Tibial artery (tissue), 4 donors: Measurements from ENCODE around the gene BRAT1.

Source experiments
- DNase-seq, 2 donors: peaks; one replicate each; pipeline ENCODE4 v3.0.0-alpha.2; 2019
- H3K27ac ChIP-seq, 2 donors: fragments of 200-600 bp; sonication (generic) in 1 of 2; 1 replicate in 1 of 2; 2 replicates in 1 of 2; pipeline ENCODE4 v1.5.1; 2018 to 2019; ENCODE audit warnings: mild to moderate bottlenecking in 1 of 2
- H3K27me3 ChIP-seq, 2 donors: fragments of 200-600 bp; sonication (generic) in 1 of 2; one replicate each; pipeline versions ENCODE4 v1.5.1 to v1.6.0; 2016 to 2019
- H3K36me3 ChIP-seq, 3 donors: fragments of 200-600 bp; sonication (generic) in 2 of 3; one replicate each; pipeline ENCODE4 v1.5.1; 2016 to 2019; ENCODE audit warnings: mild to moderate bottlenecking in 2 of 3
- H3K4me1 ChIP-seq, 4 donors: fragments of 200-600 bp; sonication (generic) in 2 of 4; 1 replicate in 3 of 4; 2 replicates in 1 of 4; pipeline ENCODE4 v1.5.1; 2016 to 2019
- H3K4me3 ChIP-seq, 2 donors: fragments of 200-600 bp; sonication (generic) in 1 of 2; 1 replicate in 1 of 2; 2 replicates in 1 of 2; pipeline ENCODE4 v1.5.1; 2018 to 2019; ENCODE audit warnings: mild to moderate bottlenecking in 2 of 2
- H3K9me3 ChIP-seq, 3 donors: fragments of 200-600 bp; sonication (generic) in 1 of 3; one replicate each; pipeline ENCODE4 v1.5.1; 2016 to 2019
- intact Hi-C: fragments of 100-400 bp; cut with DNase I; formaldehyde crosslinking; loops from one replicate; pipeline ENCODE4 v1.15.0; 2023; ENCODE audit warnings: low total_unique reads
- TF ChIP-seq, protein P1 (sequence below), 2 experiments: fragments of 200-600 bp in 1 of 2; fragments of 450-650 bp in 1 of 2; IDR thresholded peaks; one replicate each; pipeline ENCODE4 v1.5.1; 2017 to 2019; ENCODE audit warnings: antibody characterized with exemption in 2 of 2, mild to moderate bottlenecking in 1 of 2, moderate library complexity in 1 of 2

Gene BRAT1

DNA sequence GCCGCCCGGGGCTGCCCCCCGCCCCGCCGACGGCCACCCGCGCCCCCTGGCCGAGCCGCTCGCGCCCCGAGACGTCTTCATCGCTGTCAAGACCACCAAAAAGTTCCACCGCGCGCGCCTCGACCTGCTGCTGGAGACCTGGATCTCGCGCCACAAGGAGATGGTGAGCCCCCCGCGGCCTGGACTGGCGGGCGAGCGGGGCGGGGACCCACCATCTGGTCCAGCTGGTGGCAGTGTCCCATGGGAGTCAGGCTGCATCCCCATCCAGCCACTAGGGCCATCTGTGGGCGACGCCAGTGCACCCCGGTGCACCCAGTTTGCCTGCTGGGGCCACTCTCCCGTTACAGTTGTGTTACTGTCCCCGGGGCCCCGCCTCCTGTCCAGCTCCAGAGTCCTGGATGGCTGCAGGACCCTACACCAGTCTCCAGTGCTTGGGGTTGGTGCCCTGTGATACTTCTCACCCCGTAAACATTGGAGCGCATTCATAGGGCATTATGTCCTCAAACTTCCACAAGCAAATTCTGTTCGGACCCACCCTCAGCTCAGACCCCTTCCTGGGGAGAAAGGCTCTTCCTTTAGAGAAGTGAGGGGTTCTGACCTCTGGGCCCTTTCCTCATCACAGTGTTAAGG is 35.1 kb downstream of the BRAT1 start:
- Histone ChIP-seq H3K4me3 (peak overlapping the region; percentile 50 to 63), H3K27me3 (peaks cover 0 to 54% of the 10 kb centered on the region in 2 donors), H3K27ac (no peak overlapping the region), H3K9me3 (no peaks in the 10 kb centered on the region), H3K4me1 (peaks cover 0 to 66% (median 34%) of the 10 kb centered on the region in 4 donors), H3K36me3 (no peaks in the 10 kb centered on the region)
- TF ChIP-seq, protein P1, sequence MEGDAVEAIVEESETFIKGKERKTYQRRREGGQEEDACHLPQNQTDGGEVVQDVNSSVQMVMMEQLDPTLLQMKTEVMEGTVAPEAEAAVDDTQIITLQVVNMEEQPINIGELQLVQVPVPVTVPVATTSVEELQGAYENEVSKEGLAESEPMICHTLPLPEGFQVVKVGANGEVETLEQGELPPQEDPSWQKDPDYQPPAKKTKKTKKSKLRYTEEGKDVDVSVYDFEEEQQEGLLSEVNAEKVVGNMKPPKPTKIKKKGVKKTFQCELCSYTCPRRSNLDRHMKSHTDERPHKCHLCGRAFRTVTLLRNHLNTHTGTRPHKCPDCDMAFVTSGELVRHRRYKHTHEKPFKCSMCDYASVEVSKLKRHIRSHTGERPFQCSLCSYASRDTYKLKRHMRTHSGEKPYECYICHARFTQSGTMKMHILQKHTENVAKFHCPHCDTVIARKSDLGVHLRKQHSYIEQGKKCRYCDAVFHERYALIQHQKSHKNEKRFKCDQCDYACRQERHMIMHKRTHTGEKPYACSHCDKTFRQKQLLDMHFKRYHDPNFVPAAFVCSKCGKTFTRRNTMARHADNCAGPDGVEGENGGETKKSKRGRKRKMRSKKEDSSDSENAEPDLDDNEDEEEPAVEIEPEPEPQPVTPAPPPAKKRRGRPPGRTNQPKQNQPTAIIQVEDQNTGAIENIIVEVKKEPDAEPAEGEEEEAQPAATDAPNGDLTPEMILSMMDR (IDR thresholded peaks at IDR 0.05) = no peak
- intact Hi-C loops = loop anchor here (5.0 kb wide), 1 partner anchor 42 kb away; no protein-coding TSS in a partner anchor
- DNase-seq = no peak

DNA sequence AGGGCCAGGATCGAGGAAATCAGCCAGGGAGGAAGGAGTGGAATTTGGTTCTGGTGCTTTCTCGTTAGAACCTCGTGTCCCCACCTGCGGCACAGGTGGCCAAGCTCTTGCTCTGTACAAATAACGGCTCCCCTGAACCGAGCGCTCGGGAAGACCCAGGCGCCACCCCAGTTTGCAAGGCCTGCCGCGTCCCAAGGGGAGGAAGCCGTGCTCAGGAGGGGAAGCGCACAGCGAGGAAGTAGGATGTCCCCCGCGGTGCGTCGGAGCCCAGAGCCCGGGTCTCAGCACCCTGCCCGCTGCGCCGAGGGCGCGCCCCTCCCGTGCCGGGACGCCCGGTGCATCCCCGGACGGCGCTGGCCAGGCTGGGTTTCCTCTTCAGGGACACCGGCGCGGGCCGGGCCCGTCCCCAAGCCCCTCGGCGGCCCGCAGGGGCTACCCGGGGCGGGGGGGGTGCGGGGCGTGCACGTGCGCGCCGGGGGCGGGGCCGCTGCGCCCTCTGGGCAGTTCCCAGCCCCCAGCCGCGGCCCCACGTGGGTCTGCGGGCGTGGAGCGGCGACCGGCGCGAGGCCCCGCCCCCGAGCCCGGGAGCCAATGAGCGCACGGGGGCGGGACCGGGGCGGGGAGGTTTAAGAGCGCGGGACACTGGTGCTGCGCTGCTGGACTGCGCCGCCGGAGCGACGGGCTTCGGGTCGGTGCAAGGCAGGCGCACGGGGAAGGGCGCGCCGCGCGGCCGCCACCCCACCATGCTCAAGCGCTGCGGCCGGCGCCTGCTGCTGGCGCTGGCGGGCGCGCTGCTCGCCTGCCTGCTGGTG is 36.0 kb downstream of the BRAT1 start, which contains the start of gene LFNG:
Gene LFNG (plus strand): TSS at position 656 of the 812 bp plus-strand sequence. CDS start 88 bp downstream, at position 744.
- peaks cover 0 to 57% (median 34%) of the 10 kb centered on the region in 4 donors for H3K4me1 ChIP-seq
- H3K4me3 ChIP-seq = peak within 1 kb of the TSS; percentile 50 to 63
- no peaks in the 10 kb centered on the region for H3K36me3 ChIP-seq
- peaks cover 0 to 45% of the 10 kb centered on the region in 2 donors for H3K27me3 ChIP-seq
- no peak within 1 kb of the TSS for H3K27ac ChIP-seq
- TF ChIP-seq, protein P1 (IDR thresholded peaks at IDR 0.05) = no peak
- DNase-seq = peak; percentile 84 to 90
- H3K9me3 ChIP-seq = no peaks in the 10 kb centered on the region
- intact Hi-C loops = no loop called here

DNA sequence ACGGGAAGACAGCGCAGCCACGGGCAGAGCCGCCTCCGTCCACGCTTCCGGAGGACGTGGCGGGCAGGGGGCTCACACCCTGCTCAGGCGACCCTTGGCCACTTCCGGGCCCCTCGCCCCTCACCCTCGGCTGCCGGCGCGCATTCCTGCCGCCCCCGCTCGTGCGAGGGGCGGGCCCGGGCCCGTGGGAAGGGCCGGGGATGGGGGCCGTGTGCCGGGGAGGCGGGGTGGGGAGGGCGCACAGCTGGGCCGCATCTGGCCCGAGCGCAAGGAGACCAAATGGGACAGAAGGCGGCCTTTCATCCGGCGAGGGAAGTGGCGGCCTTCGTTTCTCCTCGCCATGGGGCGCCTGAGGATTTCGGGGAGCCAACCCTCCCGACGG is 36.6 kb downstream of the BRAT1 start:
- no peak for DNase-seq
- Histone ChIP-seq H3K4me3 (peak overlapping the region; percentile 50 to 63), H3K27me3 (peaks cover 0 to 39% of the 10 kb centered on the region in 2 donors), H3K27ac (no peak overlapping the region), H3K4me1 (peaks cover 0 to 51% (median 30%) of the 10 kb centered on the region in 4 donors), H3K9me3 (no peaks in the 10 kb centered on the region), H3K36me3 (no peaks in the 10 kb centered on the region)
- intact Hi-C loops = no loop called here
- TF ChIP-seq, protein P1 (IDR thresholded peaks at IDR 0.05) = no peak

DNA sequence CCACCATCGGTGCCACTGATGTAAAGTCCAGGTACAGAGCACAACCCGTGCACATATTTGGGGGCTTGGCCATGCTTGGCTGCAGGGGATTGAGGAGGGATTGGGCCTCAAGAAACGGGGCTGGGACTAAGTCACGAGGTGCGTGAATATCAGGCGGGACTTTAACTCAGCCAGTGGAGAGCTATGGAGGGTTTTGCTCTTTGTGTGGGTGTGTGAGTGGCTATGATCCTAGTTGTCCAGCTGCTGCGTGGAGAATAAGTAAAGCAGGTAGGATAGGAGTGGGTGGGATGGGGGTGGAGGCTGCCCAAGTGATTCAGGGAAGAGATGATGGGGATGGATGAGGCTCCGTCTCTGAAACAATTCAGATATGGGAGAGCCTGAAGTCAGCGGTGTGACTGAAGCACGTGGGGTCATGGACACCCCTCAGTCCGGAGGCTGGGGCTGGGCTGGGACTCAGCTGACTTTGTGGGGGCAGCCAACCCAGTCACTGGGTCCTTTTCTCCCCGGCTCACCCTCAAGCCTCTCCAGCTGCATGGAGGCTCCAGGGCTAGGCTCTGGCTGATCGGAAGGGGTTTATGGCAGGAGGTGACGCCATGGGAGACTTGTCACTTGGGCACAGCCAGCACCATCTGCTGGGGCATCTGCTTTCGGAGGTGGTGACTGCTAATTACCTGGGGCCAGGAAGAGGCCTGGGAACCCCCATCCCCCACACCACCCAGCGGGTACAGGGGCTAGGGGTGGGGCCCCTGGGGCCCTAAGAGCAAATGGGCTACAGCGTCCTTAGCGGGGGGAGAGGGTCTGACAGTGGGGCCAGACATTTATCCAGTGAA is 37.4 kb downstream of the BRAT1 start:
- no peak overlapping the region for H3K4me3 ChIP-seq
- H3K27me3 ChIP-seq = peaks cover 0 to 31% of the 10 kb centered on the region in 2 donors
- no peak for DNase-seq
- no peak overlapping the region for H3K27ac ChIP-seq
- no peaks in the 10 kb centered on the region for H3K36me3 ChIP-seq
- H3K4me1 ChIP-seq = peaks cover 0 to 43% (median 26%) of the 10 kb centered on the region in 4 donors
- H3K9me3 ChIP-seq = no peaks in the 10 kb centered on the region
- intact Hi-C loops = no loop called here
- TF ChIP-seq, protein P1 (IDR thresholded peaks at IDR 0.05) = no peak

DNA sequence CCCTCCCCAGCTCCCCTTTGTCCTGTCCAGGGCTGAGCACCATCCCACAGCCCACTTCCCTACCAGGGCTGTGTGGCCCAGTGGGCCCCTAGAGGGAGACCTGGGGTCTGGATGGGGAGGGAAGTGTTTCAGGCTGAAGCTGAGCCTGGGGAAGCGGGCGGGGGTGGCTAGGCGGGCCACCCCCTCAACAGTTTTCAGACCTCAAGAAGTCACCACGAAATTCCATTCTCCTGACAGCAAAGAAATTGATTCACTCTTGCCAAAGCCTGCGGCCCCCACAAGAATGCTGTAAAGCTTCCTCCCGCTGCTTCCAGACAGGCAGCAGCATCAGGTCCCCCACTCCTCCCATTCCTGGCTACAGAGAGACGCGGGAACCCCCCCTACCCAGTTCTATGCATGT is 38.3 kb downstream of the BRAT1 start:
- TF ChIP-seq, protein P1 (IDR thresholded peaks at IDR 0.05) = no peak
- Histone ChIP-seq H3K36me3 (no peaks in the 10 kb centered on the region), H3K4me1 (peaks cover 0 to 41% (median 24%) of the 10 kb centered on the region in 4 donors), H3K9me3 (no peaks in the 10 kb centered on the region), H3K4me3 (no peak overlapping the region), H3K27me3 (peaks cover 0 to 22% of the 10 kb centered on the region in 2 donors), H3K27ac (no peak overlapping the region)
- intact Hi-C loops = no loop called here
- no peak for DNase-seq
